Fibroblast of skin of right quadriceps (primary cell): ENCODE measurements around the gene SMARCA4.

Experiments used
- DNase-seq: peaks from one replicate; pipeline ENCODE4 v3.0.0-alpha.2; 2013

Gene SMARCA4

GRCh38 chr19:10960314-10961072 is at the start of gene SMARCA4:
Gene SMARCA4, plus strand, starts transcription at chr19:10961030. Its CDS starts 23,122 bp downstream, at chr19:10984152.
- peak; percentile 97 for DNase-seq

GRCh38 chr19:10911579-10912363 is 49.1 kb upstream of the SMARCA4 start:
- DNase-seq, result no peak

GRCh38 chr19:10912619-10913018 is 48.2 kb upstream of the SMARCA4 start:
- DNase-seq, result no peak

GRCh38 chr19:10913716-10914340 is 47.0 kb upstream of the SMARCA4 start:
- no peak for DNase-seq

GRCh38 chr19:10915130-10916091 is 45.4 kb upstream of the SMARCA4 start:
- peak; percentile 81 for DNase-seq

- DNase-seq, result no peak
Observed at GRCh38 chr19:10916602-10917001, 44.2 kb upstream of the SMARCA4 start.

GRCh38 chr19:10918359-10918758 is 42.5 kb upstream of the SMARCA4 start:
- DNase-seq, result no peak

- DNase-seq, result no peak
Observed at GRCh38 chr19:10919352-10920287, 41.2 kb upstream of the SMARCA4 start.

- DNase-seq, result no peak
Observed at GRCh38 chr19:10920288-10920655, 40.6 kb upstream of the SMARCA4 start.

- DNase-seq, result no peak
Observed at GRCh38 chr19:10920781-10921180, 40.0 kb upstream of the SMARCA4 start.

GRCh38 chr19:10921199-10921909 is 39.5 kb upstream of the SMARCA4 start:
- DNase-seq, result no peak

- DNase-seq, result no peak
Observed at GRCh38 chr19:10921910-10922637, 38.8 kb upstream of the SMARCA4 start.

- no peak for DNase-seq
Observed at GRCh38 chr19:10922638-10923014, 38.2 kb upstream of the SMARCA4 start.

GRCh38 chr19:10923260-10924112 is 37.3 kb upstream of the SMARCA4 start:
- no peak for DNase-seq

- no peak for DNase-seq
Observed at GRCh38 chr19:10924597-10924996, 36.2 kb upstream of the SMARCA4 start.

- no peak for DNase-seq
Observed at GRCh38 chr19:10927730-10928562, 32.9 kb upstream of the SMARCA4 start.

GRCh38 chr19:10928563-10929401 is 32.0 kb upstream of the SMARCA4 start, which contains the start of the genes TIMM29 and YIPF2:
Gene TIMM29, plus strand, starts transcription at chr19:10928811. Its CDS starts 12 bp downstream, at chr19:10928823.
Gene YIPF2, minus strand, starts transcription at chr19:10928639. Its CDS starts 229 bp downstream, at chr19:10928410.
- peak; percentile 98 for DNase-seq
